GM23338 (cell line): ENCODE measurements around the gene MPZL1. TPM values are rescaled to one million over a fixed set of nuclear protein-coding genes. Genes with fewer than 3 reads are reported as not detected.

Source experiments
- ATAC-seq: fragments of 200-7000 bp; cut with Tn5 transposase; 3 replicates; pipeline ENCODE4 v1.9.1; 2020
- DNase-seq: peaks from one replicate; pipeline ENCODE4 v3.0.0-alpha.2; 2015; ENCODE audit warnings: low spot score
- H2AFZ ChIP-seq: fragments of 200-600 bp; sonication (generic); 2 replicates; pipeline ENCODE4 v1.8.0; 2016; ENCODE audit warnings: antibody characterized with exemption, mild to moderate bottlenecking, moderate library complexity
- H3F3A ChIP-seq: fragments of 200-600 bp; sonication (generic); replicated peaks from 2 replicates; pipeline ENCODE4 v1.8.0; 2017; ENCODE audit warnings: antibody characterized with exemption, mixed run types, low read depth
- H3K27ac ChIP-seq: fragments of 200-600 bp; sonication (generic); 2 replicates; pipeline ENCODE4 v1.6.1; 2016; ENCODE audit warnings: low read depth
- H3K27me3 ChIP-seq: fragments of 200-600 bp; sonication (generic); 2 replicates; pipeline ENCODE4 v1.8.0; 2016; ENCODE audit warnings: mild to moderate bottlenecking, mixed run types, moderate library complexity; ENCODE audit not compliant: insufficient read depth
- H3K36me3 ChIP-seq: fragments of 200-600 bp; sonication (generic); 2 replicates; pipeline ENCODE4 v1.8.0; 2016; ENCODE audit warnings: mild to moderate bottlenecking; ENCODE audit not compliant: insufficient read depth
- H3K4me1 ChIP-seq: fragments of 200-600 bp; sonication (generic); 2 replicates; pipeline ENCODE4 v1.8.0; 2016; ENCODE audit warnings: mild to moderate bottlenecking, moderate library complexity; ENCODE audit not compliant: insufficient read depth
- H3K4me2 ChIP-seq: fragments of 200-600 bp; sonication (generic); 2 replicates; pipeline ENCODE4 v1.7.1; 2017; ENCODE audit warnings: mixed run types
- H3K4me3 ChIP-seq: fragments of 200-600 bp; sonication (generic); 2 replicates; pipeline ENCODE4 v1.6.1; 2016; ENCODE audit warnings: mixed run types
- H3K79me2 ChIP-seq: fragments of 200-600 bp; sonication (generic); replicated peaks from 2 replicates; pipeline ENCODE4 v1.8.0; 2017; ENCODE audit warnings: mild to moderate bottlenecking; ENCODE audit not compliant: insufficient read depth
- H3K9me2 ChIP-seq: fragments of 200-600 bp; sonication (generic); 2 replicates; pipeline ENCODE4 v1.8.0; 2017; ENCODE audit not compliant: insufficient read depth
- H4K20me1 ChIP-seq: fragments of 200-600 bp; sonication (generic); replicated peaks from 2 replicates; pipeline ENCODE4 v1.8.0; 2017; ENCODE audit warnings: mild to moderate bottlenecking; ENCODE audit not compliant: insufficient read depth
- H3K27ac Mint-ChIP-seq: 2 replicates; pipeline ENCODE4 v1.8.0; 2020; ENCODE audit warnings: inconsistent platforms, mild to moderate bottlenecking, moderate library complexity, mixed read lengths
- H3K27me3 Mint-ChIP-seq: 3 replicates; pipeline ENCODE4 v1.8.0; 2022; ENCODE audit warnings: low read depth, mild to moderate bottlenecking, moderate library complexity, mixed read lengths, inconsistent platforms; ENCODE audit not compliant: insufficient read depth, poor library complexity
- H3K36me3 Mint-ChIP-seq: 3 replicates; pipeline ENCODE4 v1.8.0; 2021; ENCODE audit warnings: low read depth, mild to moderate bottlenecking, inconsistent platforms, moderate library complexity, mixed read lengths
- H3K4me1 Mint-ChIP-seq: 3 replicates; pipeline ENCODE4 v1.8.0; 2020; ENCODE audit warnings: mild to moderate bottlenecking, inconsistent platforms, mixed read lengths
- H3K4me3 Mint-ChIP-seq: 3 replicates; pipeline ENCODE4 v1.8.0; 2021; ENCODE audit warnings: moderate library complexity, mild to moderate bottlenecking, inconsistent platforms, mixed read lengths
- H3K9me3 Mint-ChIP-seq: 3 replicates; pipeline ENCODE4 v1.8.0; 2020; ENCODE audit warnings: moderate library complexity, mild to moderate bottlenecking, inconsistent platforms, mixed read lengths
- CTCF ChIP-seq, 2 experiments: fragments of 200-600 bp in 1 of 2; sonication (generic) in 1 of 2; conservative IDR thresholded peaks; 2 replicates each; pipeline versions ENCODE4 v1.5.1 to v1.6.1; 2016 to 2017; ENCODE audit warnings: antibody characterized with exemption in 2 of 2, low read depth in 2 of 2, mild to moderate bottlenecking in 2 of 2, moderate library complexity in 1 of 2
- ETS1 ChIP-seq: IDR thresholded peaks from 2 replicates; pipeline ENCODE4 v1.6.1; 2016; ENCODE audit warnings: antibody characterized with exemption
- EZH2 ChIP-seq: fragments of 200-600 bp; sonication (generic); IDR thresholded peaks from one replicate; pipeline ENCODE4 v1.8.0; 2017; ENCODE audit warnings: antibody characterized with exemption, mild to moderate bottlenecking, low read depth; ENCODE audit not compliant: unreplicated experiment
- STAT1 ChIP-seq: IDR thresholded peaks from one replicate; pipeline ENCODE4 v1.6.1; 2016; ENCODE audit warnings: antibody characterized with exemption; ENCODE audit not compliant: unreplicated experiment
- ZNF114 ChIP-seq: fragments of 250-450 bp; sonication (Bioruptor Pico); IDR thresholded peaks from 2 replicates; pipeline ENCODE4 v1.5.0; 2020; ENCODE audit warnings: mild to moderate bottlenecking, moderate library complexity
- ZNF331 ChIP-seq: fragments of 250-450 bp; sonication (Bioruptor Pico); IDR thresholded peaks from 2 replicates; pipeline ENCODE4 v1.5.0; 2020; ENCODE audit warnings: low read depth, mild to moderate bottlenecking, moderate library complexity
- polyA plus RNA-seq: library from polyadenylated mRNA; unstranded; fragments of >200 nt; fragmentation: Nextera tagmentation; extraction: Ambion mirVana; gene quantifications from 2 replicates; pipeline ENCODE4 v1.2.1, GENCODE V29; 2016
- total RNA-seq: library from RNA; depleted of rRNA; stranded (reverse); fragments of >200 nt; shearing (Covaris generic); gene quantifications from 2 replicates; pipeline ENCODE4 v1.2.3, GENCODE V29; 2014

Gene MPZL1
- total and polyA plus RNA-seq, 2 experiments from 2014 or later, result 35.1 to 85.1 TPM

GRCh38 chr1:167676916-167677848 is 44.6 kb upstream of the MPZL1 start:
- H2AFZ ChIP-seq, result no peak overlapping the region
- H3K4me1 ChIP-seq, result no peaks in the 10 kb centered on the region
- TF ChIP-seq EZH2 (no peak), ZNF331 (CRISPR knock-in tag) (no peak), CTCF (conservative IDR thresholded peaks at IDR 0.05; ENCODE audit: low read depth in 2 of 2) (no peak), STAT1 (no peak), ETS1 (no peak)
- Mint-ChIP-seq H3K27me3 (peaks cover 1% of the 10 kb centered on the region), H3K4me1 (no peaks in the 10 kb centered on the region; the same call in 2 of the 3 replicates), H3K36me3 (no peaks in the 10 kb centered on the region), H3K9me3 (no peaks in the 10 kb centered on the region), H3K4me3 (no peak overlapping the region), H3K27ac (no peak overlapping the region)
- H3K27ac ChIP-seq, result no peak overlapping the region
- peaks cover 1% of the 10 kb centered on the region; the same call in 1 of the 2 replicates for H3K9me2 ChIP-seq
- DNase-seq, result no peak
- no peaks in the 10 kb centered on the region for H3K79me2 ChIP-seq
- no peak overlapping the region for H3K4me3 ChIP-seq
- H3K27me3 ChIP-seq, result no peaks in the 10 kb centered on the region
- no peaks in the 10 kb centered on the region for H3F3A ChIP-seq
- no peaks in the 10 kb centered on the region for H4K20me1 ChIP-seq
- no peak overlapping the region for H3K4me2 ChIP-seq
- no peak for ATAC-seq
- no peaks in the 10 kb centered on the region for H3K36me3 ChIP-seq

- Histone ChIP-seq H3F3A (no peaks in the 10 kb centered on the region), H3K4me2 (no peak overlapping the region), H3K4me1 (no peaks in the 10 kb centered on the region), H3K9me2 (no peaks in the 10 kb centered on the region), H3K79me2 (no peaks in the 10 kb centered on the region), H3K27me3 (no peaks in the 10 kb centered on the region), H4K20me1 (no peaks in the 10 kb centered on the region), H3K36me3 (no peaks in the 10 kb centered on the region), H2AFZ (no peak overlapping the region; the same call in 1 of the 2 replicates), H3K4me3 (no peak overlapping the region), H3K27ac (no peak overlapping the region)
- Mint-ChIP-seq H3K27me3 (peaks cover under 1% of the 10 kb centered on the region), H3K9me3 (no peaks in the 10 kb centered on the region), H3K27ac (no peak overlapping the region), H3K4me1 (peaks cover 2% of the 10 kb centered on the region; the same call in 2 of the 3 replicates), H3K4me3 (no peak overlapping the region), H3K36me3 (no peaks in the 10 kb centered on the region)
- no peak for TF ChIP-seq ZNF114
- no peak for ATAC-seq
- no peak for DNase-seq
Observed at GRCh38 chr1:167678422-167678821, 43.4 kb upstream of the MPZL1 start.
